ENCODE data around the gene CFLAR. TPM values are rescaled to one million over a fixed set of nuclear protein-coding genes. Genes with fewer than 3 reads are reported as not detected.

Gene CFLAR
- total RNA-seq, 1 donor from 2014 or later: 16.7 TPM

DNA sequence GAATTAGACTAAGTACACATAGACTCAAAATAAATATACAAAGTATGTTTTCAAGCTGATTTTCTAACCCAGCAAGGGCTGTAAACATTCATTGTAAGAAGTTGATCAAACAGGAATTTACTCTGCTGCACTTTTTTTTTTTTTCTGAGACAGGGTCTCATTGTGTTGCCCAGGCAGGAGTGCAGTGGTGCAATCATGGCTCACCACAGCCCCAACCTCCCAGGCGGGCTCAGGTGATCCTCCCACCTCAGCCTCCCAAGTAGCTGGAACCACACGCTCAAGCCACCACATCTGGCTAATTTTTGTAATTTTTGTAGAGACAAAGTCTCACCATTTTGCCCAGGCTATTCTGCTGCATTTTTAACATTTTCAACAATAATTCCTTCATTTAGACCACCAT is 8.3 kb upstream of the CFLAR start:
- Mint-ChIP-seq H3K9me3 (no peaks in the 10 kb centered on the region), H3K4me1 (no peaks in the 10 kb centered on the region), H3K4me3 (no peak overlapping the region), H3K27me3 (ENCODE audit: low read depth) (no peaks in the 10 kb centered on the region), H3K27ac (ENCODE audit: unreplicated experiment) (no peak overlapping the region), H3K36me3 (ENCODE audit: low read depth) (no peaks in the 10 kb centered on the region)
- DNase-seq (ENCODE audit: low read depth, low spot score): no peak
- TF ChIP-seq, protein P1, sequence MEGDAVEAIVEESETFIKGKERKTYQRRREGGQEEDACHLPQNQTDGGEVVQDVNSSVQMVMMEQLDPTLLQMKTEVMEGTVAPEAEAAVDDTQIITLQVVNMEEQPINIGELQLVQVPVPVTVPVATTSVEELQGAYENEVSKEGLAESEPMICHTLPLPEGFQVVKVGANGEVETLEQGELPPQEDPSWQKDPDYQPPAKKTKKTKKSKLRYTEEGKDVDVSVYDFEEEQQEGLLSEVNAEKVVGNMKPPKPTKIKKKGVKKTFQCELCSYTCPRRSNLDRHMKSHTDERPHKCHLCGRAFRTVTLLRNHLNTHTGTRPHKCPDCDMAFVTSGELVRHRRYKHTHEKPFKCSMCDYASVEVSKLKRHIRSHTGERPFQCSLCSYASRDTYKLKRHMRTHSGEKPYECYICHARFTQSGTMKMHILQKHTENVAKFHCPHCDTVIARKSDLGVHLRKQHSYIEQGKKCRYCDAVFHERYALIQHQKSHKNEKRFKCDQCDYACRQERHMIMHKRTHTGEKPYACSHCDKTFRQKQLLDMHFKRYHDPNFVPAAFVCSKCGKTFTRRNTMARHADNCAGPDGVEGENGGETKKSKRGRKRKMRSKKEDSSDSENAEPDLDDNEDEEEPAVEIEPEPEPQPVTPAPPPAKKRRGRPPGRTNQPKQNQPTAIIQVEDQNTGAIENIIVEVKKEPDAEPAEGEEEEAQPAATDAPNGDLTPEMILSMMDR (conservative IDR thresholded peaks at IDR 0.05): no peak

DNA sequence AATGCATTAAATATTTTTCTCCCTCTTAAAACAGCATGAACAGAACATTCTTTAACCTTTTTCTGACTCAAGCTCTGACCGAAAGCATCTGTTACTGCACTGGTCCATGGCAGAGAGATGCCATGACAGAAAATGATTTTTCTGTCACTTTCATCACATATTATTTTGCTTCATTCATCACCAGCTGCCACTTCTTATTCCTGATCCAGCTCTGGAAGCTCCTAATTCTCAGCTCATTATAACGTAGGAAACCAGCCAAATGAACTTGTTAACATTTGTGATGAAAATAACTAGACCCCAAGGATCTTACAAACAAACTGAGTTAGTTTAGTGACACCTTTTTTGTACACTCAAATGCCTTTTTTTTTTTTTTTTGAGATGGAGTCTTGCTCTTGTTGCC is 7.6 kb upstream of the CFLAR start:
- Mint-ChIP-seq H3K27me3 (ENCODE audit: low read depth) (no peaks in the 10 kb centered on the region), H3K27ac (ENCODE audit: unreplicated experiment) (no peak overlapping the region), H3K4me1 (no peaks in the 10 kb centered on the region), H3K9me3 (no peaks in the 10 kb centered on the region), H3K36me3 (ENCODE audit: low read depth) (no peaks in the 10 kb centered on the region), H3K4me3 (no peak overlapping the region)
- DNase-seq (ENCODE audit: low read depth, low spot score): no peak
- TF ChIP-seq, protein P1 (conservative IDR thresholded peaks at IDR 0.05): no peak

DNA sequence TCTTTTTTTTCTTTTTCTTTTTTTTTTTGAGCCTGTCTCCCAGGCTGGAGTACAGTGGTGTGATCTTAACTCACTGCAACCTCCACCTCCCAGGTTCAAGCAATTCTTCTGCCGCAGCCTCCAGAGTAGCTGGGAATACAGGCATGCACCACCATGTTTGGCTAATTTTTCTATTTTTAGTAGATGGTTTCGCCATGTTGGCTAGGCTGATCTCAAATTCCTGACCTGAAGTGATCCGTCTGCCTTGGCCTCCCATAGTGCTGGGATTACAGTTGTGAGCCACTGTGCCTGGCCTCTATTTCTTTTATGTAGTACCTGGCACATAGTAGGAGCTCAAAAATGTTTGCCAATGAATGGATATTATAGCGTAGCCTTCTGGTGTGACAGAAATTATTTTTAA is 6.8 kb upstream of the CFLAR start:
- H3K4me1 Mint-ChIP-seq: no peaks in the 10 kb centered on the region
- no peaks in the 10 kb centered on the region for H3K27me3 Mint-ChIP-seq (ENCODE audit: low read depth)
- no peaks in the 10 kb centered on the region for H3K36me3 Mint-ChIP-seq (ENCODE audit: low read depth)
- no peak overlapping the region for H3K27ac Mint-ChIP-seq (ENCODE audit: unreplicated experiment)
- TF ChIP-seq, protein P1 (conservative IDR thresholded peaks at IDR 0.05): no peak
- H3K4me3 Mint-ChIP-seq: no peak overlapping the region
- DNase-seq (ENCODE audit: low read depth, low spot score): no peak
- H3K9me3 Mint-ChIP-seq: no peaks in the 10 kb centered on the region

DNA sequence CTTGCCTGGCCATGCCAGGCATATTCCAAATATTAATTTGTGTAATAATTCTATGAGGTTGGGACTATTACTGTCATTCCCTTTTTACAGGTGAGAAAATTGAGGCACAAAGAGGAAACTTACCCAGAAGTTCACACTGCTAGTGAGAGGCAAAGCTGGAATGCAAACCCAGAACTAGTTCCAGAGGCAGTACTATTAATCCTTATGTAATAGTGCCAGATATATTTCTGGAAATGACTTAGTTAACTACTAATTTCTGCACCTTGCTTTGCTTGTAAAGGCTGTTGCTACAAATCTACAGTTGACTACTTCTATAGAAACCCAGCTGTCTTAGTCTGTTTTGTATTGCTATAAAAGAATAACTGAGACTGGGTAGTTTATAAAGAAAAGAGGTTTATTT is 5.3 kb upstream of the CFLAR start:
- Mint-ChIP-seq H3K4me3 (no peak overlapping the region), H3K27me3 (ENCODE audit: low read depth) (no peaks in the 10 kb centered on the region), H3K27ac (ENCODE audit: unreplicated experiment) (no peak overlapping the region), H3K9me3 (no peaks in the 10 kb centered on the region), H3K4me1 (no peaks in the 10 kb centered on the region), H3K36me3 (ENCODE audit: low read depth) (no peaks in the 10 kb centered on the region)
- DNase-seq (ENCODE audit: low read depth, low spot score): no peak
- TF ChIP-seq, protein P1 (conservative IDR thresholded peaks at IDR 0.05): no peak

DNA sequence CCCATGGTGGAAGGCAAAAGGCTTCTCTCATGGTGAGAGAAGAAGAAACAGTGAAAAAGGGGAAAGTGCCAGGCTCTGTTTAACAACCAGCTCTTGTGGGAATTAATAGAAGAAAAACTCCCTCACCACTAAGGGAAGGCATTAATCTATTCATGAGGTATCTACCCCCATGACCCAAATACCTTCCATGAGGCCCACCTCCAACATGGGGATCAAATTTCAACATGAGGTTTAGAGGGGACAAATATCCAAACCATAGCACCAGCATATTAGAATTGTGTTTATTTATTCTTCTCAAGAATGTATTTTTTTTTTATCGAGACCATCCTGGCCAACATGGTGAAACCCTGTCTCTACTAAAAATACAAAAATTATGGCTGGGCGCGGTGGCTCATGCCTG is 4.9 kb upstream of the CFLAR start:
- TF ChIP-seq, protein P1 (conservative IDR thresholded peaks at IDR 0.05): no peak
- DNase-seq (ENCODE audit: low read depth, low spot score): no peak
- Mint-ChIP-seq H3K4me3 (no peak overlapping the region), H3K4me1 (no peaks in the 10 kb centered on the region), H3K27me3 (ENCODE audit: low read depth) (no peaks in the 10 kb centered on the region), H3K27ac (ENCODE audit: unreplicated experiment) (no peak overlapping the region), H3K36me3 (ENCODE audit: low read depth) (no peaks in the 10 kb centered on the region), H3K9me3 (no peaks in the 10 kb centered on the region)

DNA sequence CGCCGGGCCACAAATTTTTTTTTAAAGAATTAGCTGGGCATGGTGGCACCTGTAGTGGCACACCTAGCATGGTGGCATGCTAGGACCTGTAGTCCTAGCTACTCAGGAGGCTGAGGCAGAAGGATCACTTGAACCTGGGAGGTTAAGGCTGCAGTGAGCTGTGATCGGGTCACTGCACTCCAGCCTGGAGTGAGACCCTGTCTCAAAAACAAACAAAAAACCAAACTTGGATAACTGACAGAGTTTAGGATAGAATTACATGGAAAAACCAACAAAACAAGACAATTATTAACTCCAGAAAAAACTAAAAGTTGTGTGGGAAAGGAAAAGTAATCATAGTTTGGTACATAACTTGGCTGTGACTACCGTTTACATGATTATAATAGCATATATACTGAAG is 1.6 kb upstream of the CFLAR start:
- H3K4me1 Mint-ChIP-seq: peaks cover 12% of the 10 kb centered on the region
- H3K27me3 Mint-ChIP-seq (ENCODE audit: low read depth): no peaks in the 10 kb centered on the region
- H3K36me3 Mint-ChIP-seq (ENCODE audit: low read depth): no peaks in the 10 kb centered on the region
- no peak overlapping the region for H3K27ac Mint-ChIP-seq (ENCODE audit: unreplicated experiment)
- no peaks in the 10 kb centered on the region for H3K9me3 Mint-ChIP-seq
- peak overlapping the region; percentile 64 for H3K4me3 Mint-ChIP-seq
- DNase-seq (ENCODE audit: low read depth, low spot score): no peak
- TF ChIP-seq, protein P1 (conservative IDR thresholded peaks at IDR 0.05): no peak

Data from neural crest cell (in vitro differentiated cells).